Measurements from ENCODE around the gene CCDC87.

The CCDC87 gene

DNA sequence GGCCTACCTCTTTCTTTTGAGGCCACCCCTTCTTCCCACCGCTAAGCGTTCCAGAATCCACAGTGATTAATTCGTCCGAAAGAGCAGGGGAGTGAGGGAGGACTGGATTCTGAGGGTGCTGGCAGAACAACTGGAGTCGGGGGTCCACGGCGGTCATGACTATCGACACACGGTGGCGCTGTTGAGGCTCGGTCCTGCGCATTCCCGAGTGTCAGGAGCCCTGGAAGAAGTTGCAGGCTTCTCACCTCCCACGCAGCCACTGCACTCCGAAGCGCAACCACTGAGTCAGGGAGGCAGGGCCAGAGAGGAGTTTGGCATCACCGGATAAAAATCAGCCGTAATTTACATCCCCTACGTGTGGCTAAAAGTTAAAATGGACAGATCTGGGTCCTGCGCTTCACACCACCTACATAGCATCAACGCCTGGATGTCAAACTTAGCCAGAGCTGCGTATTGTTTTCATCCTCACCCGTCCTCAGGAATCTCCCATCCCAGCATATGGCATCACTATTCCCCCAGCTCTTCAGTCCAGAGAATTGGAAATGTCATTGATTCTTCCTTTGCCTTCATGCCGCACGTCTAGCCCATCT is 13.8 kb downstream of the CCDC87 start:
- Histone ChIP-seq H3K27ac (ENCODE audit: low read depth, low read length) (no peak overlapping the region), H3K4me1 (ENCODE audit: control insufficient read depth, insufficient read depth, low read length) (no peaks in the 10 kb centered on the region), H3K36me3 (ENCODE audit: control insufficient read depth, insufficient read depth, low read length) (no peaks in the 10 kb centered on the region), H3K9ac (ENCODE audit: low read depth, low read length) (no peak overlapping the region), H3K4me3 (ENCODE audit: low read depth, low read length) (no peak overlapping the region), H3K9me3 (ENCODE audit: control insufficient read depth, insufficient read depth, low read length) (peaks cover 11% of the 10 kb centered on the region; the same call in 1 of the 2 replicates), H3K27me3 (ENCODE audit: control insufficient read depth, insufficient read depth, low read length) (no peaks in the 10 kb centered on the region)

GRCh38 chr11:66570850-66571180 is 22.0 kb downstream of the CCDC87 start:
- Histone ChIP-seq H3K36me3 (ENCODE audit: control insufficient read depth, insufficient read depth, low read length) (no peaks in the 10 kb centered on the region), H3K27ac (ENCODE audit: low read depth, low read length) (peak overlapping the region; percentile 94), H3K4me3 (ENCODE audit: low read depth, low read length) (no peak overlapping the region), H3K27me3 (ENCODE audit: control insufficient read depth, insufficient read depth, low read length) (no peaks in the 10 kb centered on the region), H3K9ac (ENCODE audit: low read depth, low read length) (peak overlapping the region; percentile 46; the same call in 1 of the 2 replicates), H3K4me1 (ENCODE audit: control insufficient read depth, insufficient read depth, low read length) (peaks cover 18% of the 10 kb centered on the region), H3K9me3 (ENCODE audit: control insufficient read depth, insufficient read depth, low read length) (peaks cover 3% of the 10 kb centered on the region; the same call in 1 of the 2 replicates)

- Histone ChIP-seq H3K9ac (ENCODE audit: low read depth, low read length) (peak overlapping the region; percentile 46), H3K27ac (ENCODE audit: low read depth, low read length) (peak overlapping the region; percentile 94), H3K4me3 (ENCODE audit: low read depth, low read length) (no peak overlapping the region), H3K4me1 (ENCODE audit: control insufficient read depth, insufficient read depth, low read length) (peaks cover 18% of the 10 kb centered on the region), H3K36me3 (ENCODE audit: control insufficient read depth, insufficient read depth, low read length) (no peaks in the 10 kb centered on the region), H3K9me3 (ENCODE audit: control insufficient read depth, insufficient read depth, low read length) (peaks cover 3% of the 10 kb centered on the region; the same call in 1 of the 2 replicates), H3K27me3 (ENCODE audit: control insufficient read depth, insufficient read depth, low read length) (no peaks in the 10 kb centered on the region)
Measured at GRCh38 chr11:66570079-66570849, 22.6 kb downstream of the CCDC87 start.

DNA sequence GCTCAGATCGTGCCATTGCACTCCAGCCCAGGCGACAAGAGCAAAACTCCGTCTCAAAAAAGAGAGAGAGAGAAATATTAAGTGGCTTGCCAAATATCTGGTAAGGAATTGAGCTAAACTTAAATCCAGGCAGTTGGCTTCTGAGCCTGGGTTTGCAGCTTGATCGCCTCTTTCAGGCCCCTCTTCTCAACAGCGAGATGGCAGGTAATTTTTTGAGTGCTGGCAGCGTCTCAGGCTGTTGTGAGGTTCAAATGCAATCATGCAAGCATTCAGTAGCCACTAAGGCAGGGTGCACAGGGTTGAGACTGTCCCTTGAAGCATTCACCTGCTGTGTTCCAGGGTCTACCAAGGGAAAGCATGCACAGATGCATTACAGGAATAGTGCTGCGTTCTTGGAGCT is 23.8 kb downstream of the CCDC87 start:
- H3K4me3 ChIP-seq (ENCODE audit: low read depth, low read length): no peak overlapping the region
- no peaks in the 10 kb centered on the region for H3K36me3 ChIP-seq (ENCODE audit: control insufficient read depth, insufficient read depth, low read length)
- H3K4me1 ChIP-seq (ENCODE audit: control insufficient read depth, insufficient read depth, low read length): peaks cover 18% of the 10 kb centered on the region
- no peaks in the 10 kb centered on the region for H3K27me3 ChIP-seq (ENCODE audit: control insufficient read depth, insufficient read depth, low read length)
- no peak overlapping the region for H3K9ac ChIP-seq (ENCODE audit: low read depth, low read length)
- H3K27ac ChIP-seq (ENCODE audit: low read depth, low read length): peak overlapping the region; percentile 33
- H3K9me3 ChIP-seq (ENCODE audit: control insufficient read depth, insufficient read depth, low read length): peaks cover 3% of the 10 kb centered on the region; the same call in 1 of the 2 replicates

GRCh38 chr11:66568124-66568916 is 24.5 kb downstream of the CCDC87 start, which contains the start of gene CTSF:
Gene CTSF (minus strand): TSS chr11:66568606. CDS start chr11:66568486, 120 bp downstream.
- no peak within 1 kb of the TSS for H3K9ac ChIP-seq (ENCODE audit: low read depth, low read length)
- H3K36me3 ChIP-seq (ENCODE audit: control insufficient read depth, insufficient read depth, low read length): peaks cover 1% of the 10 kb centered on the region; the same call in 1 of the 2 replicates
- no peaks in the 10 kb centered on the region for H3K27me3 ChIP-seq (ENCODE audit: control insufficient read depth, insufficient read depth, low read length)
- H3K4me1 ChIP-seq (ENCODE audit: control insufficient read depth, insufficient read depth, low read length): peaks cover 18% of the 10 kb centered on the region
- H3K27ac ChIP-seq (ENCODE audit: low read depth, low read length): peak within 1 kb of the TSS; percentile 33
- H3K9me3 ChIP-seq (ENCODE audit: control insufficient read depth, insufficient read depth, low read length): no peaks in the 10 kb centered on the region
- no peak within 1 kb of the TSS for H3K4me3 ChIP-seq (ENCODE audit: low read depth, low read length)

- no peak overlapping the region for H3K27ac ChIP-seq (ENCODE audit: low read depth, low read length)
- no peaks in the 10 kb centered on the region for H3K27me3 ChIP-seq (ENCODE audit: control insufficient read depth, insufficient read depth, low read length)
- H3K9me3 ChIP-seq (ENCODE audit: control insufficient read depth, insufficient read depth, low read length): no peaks in the 10 kb centered on the region
- H3K36me3 ChIP-seq (ENCODE audit: control insufficient read depth, insufficient read depth, low read length): peaks cover 6% of the 10 kb centered on the region
- no peak overlapping the region for H3K4me3 ChIP-seq (ENCODE audit: low read depth, low read length)
- no peak overlapping the region for H3K9ac ChIP-seq (ENCODE audit: low read depth, low read length)
- H3K4me1 ChIP-seq (ENCODE audit: control insufficient read depth, insufficient read depth, low read length): peaks cover 18% of the 10 kb centered on the region
Measured at GRCh38 chr11:66567787-66568123, 25.1 kb downstream of the CCDC87 start.

GRCh38 chr11:66566221-66566620 is 26.6 kb downstream of the CCDC87 start:
- H3K9ac ChIP-seq (ENCODE audit: low read depth, low read length): no peak overlapping the region
- H3K27ac ChIP-seq (ENCODE audit: low read depth, low read length): no peak overlapping the region
- H3K27me3 ChIP-seq (ENCODE audit: control insufficient read depth, insufficient read depth, low read length): no peaks in the 10 kb centered on the region
- H3K36me3 ChIP-seq (ENCODE audit: control insufficient read depth, insufficient read depth, low read length): peaks cover 21% of the 10 kb centered on the region
- peaks cover 18% of the 10 kb centered on the region for H3K4me1 ChIP-seq (ENCODE audit: control insufficient read depth, insufficient read depth, low read length)
- no peak overlapping the region for H3K4me3 ChIP-seq (ENCODE audit: low read depth, low read length)
- H3K9me3 ChIP-seq (ENCODE audit: control insufficient read depth, insufficient read depth, low read length): no peaks in the 10 kb centered on the region

DNA sequence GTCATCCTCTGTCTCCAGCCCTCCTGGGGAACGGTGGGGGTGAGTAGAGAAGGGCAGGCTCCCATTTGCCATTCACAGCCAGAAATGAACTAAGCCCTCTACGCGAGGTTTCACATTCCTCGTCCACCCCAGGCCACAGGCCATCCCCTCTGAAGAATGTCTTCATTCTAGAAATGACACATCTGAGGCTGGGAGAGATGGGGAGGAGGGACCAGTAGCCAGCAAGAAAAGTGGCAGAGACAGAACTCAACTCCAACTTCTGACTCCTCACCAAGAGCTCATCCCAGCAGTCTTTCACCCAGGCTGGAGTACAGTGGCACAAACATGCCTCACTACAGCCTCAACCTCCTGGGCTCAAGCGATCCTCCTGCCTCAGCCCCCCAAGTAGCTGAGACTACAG is 27.9 kb downstream of the CCDC87 start:
- no peaks in the 10 kb centered on the region for H3K9me3 ChIP-seq (ENCODE audit: control insufficient read depth, insufficient read depth, low read length)
- H3K4me3 ChIP-seq (ENCODE audit: low read depth, low read length): no peak overlapping the region
- H3K4me1 ChIP-seq (ENCODE audit: control insufficient read depth, insufficient read depth, low read length): peaks cover 6% of the 10 kb centered on the region
- no peaks in the 10 kb centered on the region for H3K27me3 ChIP-seq (ENCODE audit: control insufficient read depth, insufficient read depth, low read length)
- no peak overlapping the region for H3K27ac ChIP-seq (ENCODE audit: low read depth, low read length)
- H3K9ac ChIP-seq (ENCODE audit: low read depth, low read length): no peak overlapping the region
- H3K36me3 ChIP-seq (ENCODE audit: control insufficient read depth, insufficient read depth, low read length): peaks cover 33% of the 10 kb centered on the region

DNA sequence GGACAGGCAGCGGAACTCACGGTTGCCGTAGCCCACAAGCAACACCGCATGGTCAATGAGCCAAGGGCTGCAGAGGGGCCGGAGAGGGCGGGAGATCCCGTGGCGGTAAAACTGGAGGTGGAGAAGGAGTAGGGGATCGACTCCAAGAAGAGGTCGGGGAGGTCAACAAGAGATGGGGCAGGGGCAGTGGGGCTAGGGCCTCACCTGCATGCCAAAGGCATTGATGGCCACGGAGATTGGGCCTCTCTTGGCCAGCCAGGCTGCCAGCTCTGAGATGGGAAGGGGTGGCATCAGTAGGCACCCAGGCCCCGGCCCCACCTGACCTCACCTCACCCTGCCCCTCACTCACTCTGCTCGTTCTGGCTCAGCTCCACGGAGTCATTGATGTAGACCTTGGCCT is 28.3 kb downstream of the CCDC87 start:
- Histone ChIP-seq H3K36me3 (ENCODE audit: control insufficient read depth, insufficient read depth, low read length) (peaks cover 33% of the 10 kb centered on the region), H3K4me1 (ENCODE audit: control insufficient read depth, insufficient read depth, low read length) (peaks cover 3% of the 10 kb centered on the region; the same call in 1 of the 2 replicates), H3K9ac (ENCODE audit: low read depth, low read length) (no peak overlapping the region), H3K27me3 (ENCODE audit: control insufficient read depth, insufficient read depth, low read length) (no peaks in the 10 kb centered on the region), H3K4me3 (ENCODE audit: low read depth, low read length) (no peak overlapping the region), H3K27ac (ENCODE audit: low read depth, low read length) (no peak overlapping the region), H3K9me3 (ENCODE audit: control insufficient read depth, insufficient read depth, low read length) (no peaks in the 10 kb centered on the region)

DNA sequence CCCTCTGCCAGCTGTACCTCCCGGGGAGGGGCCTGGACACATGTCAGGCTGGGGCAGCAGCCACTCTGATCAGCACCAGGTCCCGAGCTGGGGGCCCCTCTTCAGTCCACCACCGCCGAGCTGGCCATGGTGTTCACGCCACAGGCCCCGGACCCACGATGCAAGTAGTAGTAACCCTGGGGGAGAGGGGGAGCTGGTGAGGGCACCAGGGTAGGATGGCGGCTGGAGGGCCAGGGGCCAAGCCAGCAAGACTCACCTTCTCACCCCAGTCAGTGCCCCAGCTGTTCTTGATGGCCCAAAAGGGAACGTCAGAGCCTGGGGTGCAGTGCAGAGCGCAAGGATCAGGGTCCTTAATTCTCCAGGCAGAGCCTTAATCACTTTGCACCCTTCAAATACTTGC is 29.0 kb downstream of the CCDC87 start:
- H3K9ac ChIP-seq (ENCODE audit: low read depth, low read length): no peak overlapping the region
- H3K4me3 ChIP-seq (ENCODE audit: low read depth, low read length): no peak overlapping the region
- H3K27me3 ChIP-seq (ENCODE audit: control insufficient read depth, insufficient read depth, low read length): no peaks in the 10 kb centered on the region
- peaks cover 33% of the 10 kb centered on the region for H3K36me3 ChIP-seq (ENCODE audit: control insufficient read depth, insufficient read depth, low read length)
- H3K9me3 ChIP-seq (ENCODE audit: control insufficient read depth, insufficient read depth, low read length): no peaks in the 10 kb centered on the region
- no peak overlapping the region for H3K27ac ChIP-seq (ENCODE audit: low read depth, low read length)
- no peaks in the 10 kb centered on the region for H3K4me1 ChIP-seq (ENCODE audit: control insufficient read depth, insufficient read depth, low read length)
